SK-N-SH (cell line): Measurements from ENCODE around the gene SORCS3. TPM values are rescaled to one million over a fixed set of nuclear protein-coding genes. Genes with fewer than 3 reads are reported as not detected.

ENCODE experiments used
- CTCF ChIA-PET: fragments of 300-600, 350-600 bp; formaldehyde crosslinking; extraction: SDS; loops from one replicate; lab custom pipeline; 2021; lab: Yijun Ruan, JAX
- POLR2A ChIA-PET: fragments of 350-600 bp; sonication (Branson Sonifier 250); formaldehyde crosslinking; extraction: SDS; loops from one replicate; lab custom pipeline; 2020; ENCODE audit warnings: antibody characterized with exemption, inconsistent platforms; lab: Yijun Ruan, JAX
- DNase-seq: peaks from one replicate; pipeline ENCODE4 v3.0.0; 2012
- H2AFZ ChIP-seq: fragments of 200-600 bp; sonication (generic); 2 replicates; pipeline ENCODE4 v1.8.1; 2016; ENCODE audit warnings: antibody characterized with exemption, mild to moderate bottlenecking, low read depth
- H3F3A ChIP-seq: fragments of 200-600 bp; sonication (generic); replicated peaks from 2 replicates; pipeline ENCODE3; 2016; ENCODE audit warnings: antibody characterized with exemption, mild to moderate bottlenecking; ENCODE audit not compliant: insufficient read depth
- H3K27ac ChIP-seq, 2 experiments: fragments of 200-500 bp in 1 of 2; fragments of 200-600 bp in 1 of 2; sonication (Bioruptor generic) in 1 of 2; sonication (generic), shearing (Covaris generic) in 1 of 2; 2 replicates each; pipeline versions ENCODE4 v1.5.1 to v1.6.1; 2014 to 2016; ENCODE audit warnings: low read depth in 2 of 2, inconsistent platforms in 1 of 2, low read length in 1 of 2, mild to moderate bottlenecking in 1 of 2, mixed read lengths in 1 of 2
- H3K27me3 ChIP-seq: fragments of 200-600 bp; sonication (generic), shearing (Covaris generic); 2 replicates; pipeline ENCODE4 v1.6.1; 2016; ENCODE audit warnings: mixed run types; ENCODE audit not compliant: insufficient read depth
- H3K36me3 ChIP-seq, 2 experiments: fragments of 200-500 bp in 1 of 2; fragments of 200-600 bp in 1 of 2; sonication (Bioruptor generic) in 1 of 2; sonication (generic) in 1 of 2; replicated peaks in 1 of 2; 2 replicates each; pipeline versions ENCODE3 to v1.5.1; 2014 to 2016; ENCODE audit warnings: low read length in 1 of 2, mild to moderate bottlenecking in 1 of 2; ENCODE audit not compliant: insufficient read depth in 2 of 2, control insufficient read depth in 1 of 2
- H3K4me1 ChIP-seq, 2 experiments: fragments of 200-500 bp in 1 of 2; fragments of 200-600 bp in 1 of 2; sonication (Bioruptor generic) in 1 of 2; sonication (generic), shearing (Covaris generic) in 1 of 2; 2 replicates each; pipeline versions ENCODE4 v1.5.1 to v1.6.1; 2014 to 2016; ENCODE audit warnings: low read depth in 1 of 2, low read length in 1 of 2, mixed run types in 1 of 2; ENCODE audit not compliant: insufficient read depth in 2 of 2, control insufficient read depth in 1 of 2
- H3K4me2 ChIP-seq: fragments of 200-600 bp; sonication (generic), shearing (Covaris generic); 2 replicates; pipeline ENCODE4 v1.6.1; 2017; ENCODE audit warnings: mixed run types
- H3K4me3 ChIP-seq, 2 experiments: fragments of 200-500 bp in 1 of 2; fragments of 200-600 bp in 1 of 2; sonication (Bioruptor generic) in 1 of 2; sonication (generic), shearing (Covaris generic) in 1 of 2; 2 replicates each; pipeline versions ENCODE4 v1.5.1 to v1.8.1; 2014 to 2016; ENCODE audit warnings: low read depth in 2 of 2, inconsistent platforms in 1 of 2, low read length in 1 of 2, mild to moderate bottlenecking in 1 of 2, mixed read lengths in 1 of 2, moderate library complexity in 1 of 2
- H3K79me2 ChIP-seq: fragments of 200-600 bp; sonication (generic); 2 replicates; pipeline ENCODE4 v1.8.1; 2017; ENCODE audit warnings: mild to moderate bottlenecking; ENCODE audit not compliant: insufficient read depth
- H3K9ac ChIP-seq: fragments of 200-600 bp; sonication (generic); 2 replicates; pipeline ENCODE4 v1.6.1; 2017; ENCODE audit warnings: mixed run types
- H3K9me2 ChIP-seq: fragments of 200-600 bp; sonication (generic); 2 replicates; pipeline ENCODE4 v1.6.1; 2017; ENCODE audit warnings: mixed run types
- H3K9me3 ChIP-seq: fragments of 200-600 bp; sonication (generic); 2 replicates; pipeline ENCODE4 v1.6.1; 2017; ENCODE audit warnings: mixed run types, mild to moderate bottlenecking, moderate library complexity
- H4K20me1 ChIP-seq: fragments of 200-600 bp; sonication (generic); 2 replicates; pipeline ENCODE4 v1.6.1; 2017; ENCODE audit warnings: mild to moderate bottlenecking, mixed run types; ENCODE audit not compliant: insufficient read depth
- ELF1 ChIP-seq: IDR thresholded peaks from 2 replicates; pipeline ENCODE4 v1.4.0; 2012
- EP300 ChIP-seq, 2 experiments: IDR thresholded peaks; 2 replicates each; pipeline versions ENCODE4 v1.4.0 to v1.6.1; 2012; ENCODE audit warnings: borderline replicate concordance in 1 of 2, low read depth in 1 of 2, low read length in 1 of 2
- FOXJ3 ChIP-seq: sonication (generic); formaldehyde crosslinking; IDR thresholded peaks from 2 replicates; pipeline ENCODE4 v1.5.1; 2020; ENCODE audit warnings: mild to moderate bottlenecking, missing genetic modification reagents
- MEF2A ChIP-seq: IDR thresholded peaks from 2 replicates; pipeline ENCODE4 v1.4.0; 2012; ENCODE audit warnings: low read depth, borderline replicate concordance
- MXI1 ChIP-seq: IDR thresholded peaks from 2 replicates; pipeline ENCODE4 v1.6.1; 2012; ENCODE audit warnings: mild to moderate bottlenecking, low read depth, low read length, improper control_type of control experiment
- NFIC ChIP-seq: IDR thresholded peaks from 2 replicates; pipeline ENCODE4 v1.4.0; 2012; ENCODE audit warnings: borderline replicate concordance
- NRF1 ChIP-seq: IDR thresholded peaks from 2 replicates; pipeline ENCODE4 v1.6.1; 2012; ENCODE audit warnings: low read depth, mild to moderate bottlenecking, low read length
- PBX3 ChIP-seq: IDR thresholded peaks from 2 replicates; pipeline ENCODE4; 2012
- RCOR1 ChIP-seq: fragments of 150-350 bp; IDR thresholded peaks from 2 replicates; pipeline ENCODE4 v1.6.1; 2017; ENCODE audit warnings: antibody characterized with exemption, low read length
- RFX5 ChIP-seq: IDR thresholded peaks from 2 replicates; pipeline ENCODE4 v1.6.1; 2012; ENCODE audit warnings: mild to moderate bottlenecking, improper control_type of control experiment, low read length
- SIN3A ChIP-seq: IDR thresholded peaks from 2 replicates; pipeline ENCODE4 v1.6.1; 2012; ENCODE audit warnings: low read depth, mild to moderate bottlenecking, low read length, moderate library complexity, borderline replicate concordance
- TAF1 ChIP-seq: IDR thresholded peaks from 2 replicates; pipeline ENCODE4 v1.6.1; 2012; ENCODE audit warnings: low read depth, mild to moderate bottlenecking, low read length, moderate library complexity, borderline replicate concordance
- TCF12 ChIP-seq: IDR thresholded peaks from 2 replicates; pipeline ENCODE4 v1.4.0; 2012
- TEAD4 ChIP-seq: IDR thresholded peaks from 2 replicates; pipeline ENCODE4 v1.4.0; 2012; ENCODE audit warnings: mild to moderate bottlenecking, borderline replicate concordance; ENCODE audit not compliant: insufficient read depth
- ZBTB33 ChIP-seq: IDR thresholded peaks from 2 replicates; pipeline ENCODE4 v1.4.0; 2012; ENCODE audit warnings: low read depth, borderline replicate concordance
- WGBS: methylation state at CpG from one replicate; pipeline ENCODE4 v1.1.6; 2017; ENCODE audit warnings: low lambda C conversion rate; 5-methylcytosine and 5-hydroxymethylcytosine counted together
- polyA plus RNA-seq, 3 experiments: library from polyadenylated mRNA; depleted of rRNA; stranded (reverse); fragments of >200 nt; gene quantifications; 2 replicates each; pipeline ENCODE4 v1.2.3, GENCODE V29; 2012
- TF ChIP-seq, protein P1 (sequence below): fragments of 150-350 bp; IDR thresholded peaks from 2 replicates; pipeline ENCODE4 v1.6.1; 2017; ENCODE audit warnings: antibody characterized with exemption, low read length, low read depth, borderline replicate concordance
- TF ChIP-seq, protein P2 (sequence below): IDR thresholded peaks from 2 replicates; pipeline ENCODE4 v1.4.0; 2012; ENCODE audit warnings: low read depth
- TF ChIP-seq, protein P3 (sequence below): fragments of 150-350 bp; IDR thresholded peaks from 2 replicates; pipeline ENCODE4 v1.6.1; 2016; ENCODE audit warnings: mild to moderate bottlenecking, low read depth, low read length

Gene SORCS3
- polyA plus RNA-seq, 1 of the 3 experiments (the other 2 are of a cell fraction), result not detected

DNA sequence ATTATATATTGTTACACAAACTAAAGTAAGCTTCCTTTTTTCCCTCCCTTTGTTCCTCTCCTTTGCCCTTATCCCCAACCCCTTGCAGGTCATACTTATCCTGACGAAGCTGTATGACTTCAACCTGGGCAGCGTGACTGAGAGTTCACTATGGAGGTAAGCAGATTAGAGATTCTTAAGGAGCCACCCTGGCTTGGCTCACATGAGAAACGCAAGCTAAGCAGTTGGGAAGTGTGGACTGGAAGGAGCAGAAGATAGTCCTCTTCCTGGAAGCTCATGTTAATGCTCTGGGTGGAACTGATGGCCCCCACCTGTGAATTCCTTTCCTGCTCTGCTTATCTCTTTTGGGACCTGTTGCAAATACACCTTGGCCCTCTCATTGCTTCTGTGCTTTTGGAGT lies 201.6 kb downstream of the SORCS3 start:
- Histone ChIP-seq H3K27ac (no peak overlapping the region), H2AFZ (no peak overlapping the region), H3K27me3 (no peaks in the 10 kb centered on the region), H3K4me2 (no peak overlapping the region), H3K4me1 (no peaks in the 10 kb centered on the region), H3K9me3 (no peaks in the 10 kb centered on the region), H3F3A (no peaks in the 10 kb centered on the region), H3K79me2 (no peaks in the 10 kb centered on the region), H4K20me1 (no peaks in the 10 kb centered on the region), H3K9ac (no peak overlapping the region), H3K36me3 (no peaks in the 10 kb centered on the region), H3K4me3 (no peak overlapping the region), H3K9me2 (no peaks in the 10 kb centered on the region)
- WGBS, result 18% methylated on average over 3 of the region's 3 CpGs
- CTCF ChIA-PET, result no interaction called here
- POLR2A ChIA-PET, result no interaction called here
- no peak for TF ChIP-seq SIN3A
- TF ChIP-seq RCOR1, result no peak
- no peak for TF ChIP-seq TCF12
- TF ChIP-seq, protein P1, sequence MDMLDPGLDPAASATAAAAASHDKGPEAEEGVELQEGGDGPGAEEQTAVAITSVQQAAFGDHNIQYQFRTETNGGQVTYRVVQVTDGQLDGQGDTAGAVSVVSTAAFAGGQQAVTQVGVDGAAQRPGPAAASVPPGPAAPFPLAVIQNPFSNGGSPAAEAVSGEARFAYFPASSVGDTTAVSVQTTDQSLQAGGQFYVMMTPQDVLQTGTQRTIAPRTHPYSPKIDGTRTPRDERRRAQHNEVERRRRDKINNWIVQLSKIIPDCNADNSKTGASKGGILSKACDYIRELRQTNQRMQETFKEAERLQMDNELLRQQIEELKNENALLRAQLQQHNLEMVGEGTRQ, result no peak
- TF ChIP-seq, protein P2, sequence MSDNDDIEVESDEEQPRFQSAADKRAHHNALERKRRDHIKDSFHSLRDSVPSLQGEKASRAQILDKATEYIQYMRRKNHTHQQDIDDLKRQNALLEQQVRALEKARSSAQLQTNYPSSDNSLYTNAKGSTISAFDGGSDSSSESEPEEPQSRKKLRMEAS, result no peak
- TF ChIP-seq ELF1, result no peak
- TF ChIP-seq, protein P3, sequence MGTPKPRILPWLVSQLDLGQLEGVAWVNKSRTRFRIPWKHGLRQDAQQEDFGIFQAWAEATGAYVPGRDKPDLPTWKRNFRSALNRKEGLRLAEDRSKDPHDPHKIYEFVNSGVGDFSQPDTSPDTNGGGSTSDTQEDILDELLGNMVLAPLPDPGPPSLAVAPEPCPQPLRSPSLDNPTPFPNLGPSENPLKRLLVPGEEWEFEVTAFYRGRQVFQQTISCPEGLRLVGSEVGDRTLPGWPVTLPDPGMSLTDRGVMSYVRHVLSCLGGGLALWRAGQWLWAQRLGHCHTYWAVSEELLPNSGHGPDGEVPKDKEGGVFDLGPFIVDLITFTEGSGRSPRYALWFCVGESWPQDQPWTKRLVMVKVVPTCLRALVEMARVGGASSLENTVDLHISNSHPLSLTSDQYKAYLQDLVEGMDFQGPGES, result no peak
- no peak for TF ChIP-seq NRF1
- no peak for TF ChIP-seq NFIC
- no peak for TF ChIP-seq PBX3
- DNase-seq, result no peak

- no peak overlapping the region for H3K9ac ChIP-seq
- POLR2A ChIA-PET, result no interaction called here
- no peaks in the 10 kb centered on the region for H3K9me3 ChIP-seq
- H3F3A ChIP-seq, result no peaks in the 10 kb centered on the region
- CTCF ChIA-PET, result no interaction called here
- no peak overlapping the region for H2AFZ ChIP-seq
- H3K4me3 ChIP-seq, result no peak overlapping the region
- TF ChIP-seq TAF1, result no peak
- TF ChIP-seq RFX5, result no peak
- TF ChIP-seq, protein P2, result no peak
- TF ChIP-seq EP300 (IDR thresholded peaks at IDR 0.05; ENCODE audit: borderline replicate concordance in 1 of 2, low read depth in 1 of 2, low read length in 1 of 2), result no peak
- no peak for TF ChIP-seq PBX3
- TF ChIP-seq ELF1, result no peak
- no peak for TF ChIP-seq FOXJ3 (CRISPR knock-in tag)
- no peak for TF ChIP-seq MXI1
- no peak for TF ChIP-seq MEF2A
- TF ChIP-seq TEAD4, result no peak
- TF ChIP-seq ZBTB33, result no peak
- no peak for TF ChIP-seq SIN3A
- WGBS, result 21% methylated on average over 3 of the region's 3 CpGs
- no peaks in the 10 kb centered on the region for H3K9me2 ChIP-seq
- H3K27ac ChIP-seq, result no peak overlapping the region
- H4K20me1 ChIP-seq, result no peaks in the 10 kb centered on the region
- DNase-seq, result no peak
- H3K4me2 ChIP-seq, result no peak overlapping the region
- H3K27me3 ChIP-seq, result no peaks in the 10 kb centered on the region
- no peaks in the 10 kb centered on the region for H3K4me1 ChIP-seq
- H3K36me3 ChIP-seq, result no peaks in the 10 kb centered on the region
- H3K79me2 ChIP-seq, result no peaks in the 10 kb centered on the region
These were observed 203.0 kb downstream of the SORCS3 start for GRCh38 chr10:104844073-104844472.
